Stimulated activated effector memory CD8-positive, alpha-beta T cell treated with anti-CD3 and anti-CD28 coated beads, Interleukin-12 subunit alpha, Interleukin-12 subunit beta, amount 100 ng/mL, for 72 hours (primary cell): Measurements from ENCODE around the gene GALE.
A peak's percentile ranks its signal among the peaks of the same experiment; 100 is the strongest.
"Not testable (repeated sequence)": the region's sequence is repeated elsewhere in the genome, so short reads cannot be mapped to it uniquely, and the experiment has no call there.

Source experiments
- ATAC-seq: fragments of 150-1000 bp; cut with Tn5 transposase; 2 replicates; pipeline ENCODE4 v1.10.0; 2021
- DNase-seq, 2 donors: peaks; one replicate each; pipeline ENCODE4 v3.0.0; 2021 to 2022; ENCODE audit warnings: low spot score in 2 of 2
- H3K27ac Mint-ChIP-seq: one replicate; pipeline ENCODE4 v1.8.0; 2022; ENCODE audit warnings: mild to moderate bottlenecking, mixed read lengths
- H3K36me3 Mint-ChIP-seq: one replicate; pipeline ENCODE4 v1.8.0; 2022; ENCODE audit warnings: mild to moderate bottlenecking, mixed read lengths
- H3K4me1 Mint-ChIP-seq: one replicate; pipeline ENCODE4 v1.8.0; 2022; ENCODE audit warnings: mixed read lengths
- H3K4me3 Mint-ChIP-seq: one replicate; pipeline ENCODE4 v1.8.0; 2022; ENCODE audit warnings: mild to moderate bottlenecking, mixed read lengths
- H3K9me3 Mint-ChIP-seq: one replicate; pipeline ENCODE4 v1.8.0; 2022; ENCODE audit warnings: mixed read lengths

Gene GALE

DNA sequence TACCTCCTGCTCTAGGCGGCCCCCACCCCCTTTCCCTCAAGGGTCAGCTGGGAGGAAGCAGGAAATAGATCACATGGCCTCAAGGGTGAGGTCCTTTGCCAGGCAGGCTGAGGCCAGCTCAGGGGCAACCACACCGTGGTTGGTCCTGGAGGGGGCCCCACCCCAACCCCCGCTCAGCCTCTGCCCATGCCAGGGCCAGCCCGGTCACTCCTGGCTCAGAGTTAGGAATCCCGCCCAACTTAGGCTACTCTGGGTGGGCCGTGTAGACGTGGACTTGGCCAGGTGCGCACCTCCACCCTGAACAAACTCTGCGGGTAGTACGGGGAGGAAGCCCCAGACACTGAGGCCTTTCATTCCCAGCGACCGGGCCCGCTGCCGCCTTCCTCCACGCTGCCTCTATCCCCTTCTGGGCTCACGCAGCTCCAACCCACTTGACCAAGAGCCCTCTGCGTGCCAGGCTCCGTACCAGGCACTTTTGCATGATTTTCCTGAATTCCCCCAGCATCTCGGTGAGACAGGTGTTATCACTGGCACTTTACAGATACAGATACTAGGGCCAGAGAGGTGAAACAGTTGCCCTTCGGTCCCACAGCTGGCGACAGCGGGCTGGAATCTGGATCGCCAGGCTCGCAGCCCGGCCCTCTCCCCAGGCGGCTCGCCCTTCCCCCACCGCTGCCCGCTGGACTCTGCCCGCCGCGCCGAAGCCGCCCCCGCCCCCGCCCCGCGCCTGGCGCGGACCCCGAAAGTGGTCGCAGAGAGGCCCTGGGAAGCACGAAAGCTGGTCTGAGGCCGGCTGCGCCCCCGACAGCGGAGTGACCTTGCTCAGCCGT lies 769 bp downstream of the GALE start:
- H3K36me3 Mint-ChIP-seq, result peaks cover 53% of the 10 kb centered on the region
- H3K4me1 Mint-ChIP-seq, result peaks cover 19% of the 10 kb centered on the region
- ATAC-seq (peak; percentile 56), DNase-seq (peak; percentile 34 to 73)
- H3K4me3 Mint-ChIP-seq, result peak overlapping the region; percentile 90
- no peaks in the 10 kb centered on the region for H3K9me3 Mint-ChIP-seq
- H3K27ac Mint-ChIP-seq, result peak overlapping the region; percentile 95

DNA sequence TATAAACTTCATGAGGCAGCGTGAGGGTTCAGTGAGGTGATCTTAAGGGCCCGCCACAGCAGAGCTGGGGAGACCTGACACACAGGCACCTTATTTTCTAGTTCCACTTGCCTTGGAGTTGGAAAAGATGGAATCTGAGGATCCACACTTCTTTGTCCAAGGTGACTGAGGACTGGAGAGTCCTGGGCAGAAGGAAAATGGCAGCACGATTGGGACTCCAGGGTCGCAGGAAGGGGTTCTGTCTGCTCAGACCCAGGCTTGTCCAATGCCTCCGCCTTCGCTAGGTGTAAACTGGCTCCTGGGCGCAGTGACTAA lies 1.3 kb downstream of the GALE start:
- Mint-ChIP-seq H3K9me3 (no peaks in the 10 kb centered on the region), H3K27ac (peak overlapping the region; percentile 95), H3K4me1 (peaks cover 19% of the 10 kb centered on the region), H3K4me3 (peak overlapping the region; percentile 90), H3K36me3 (peaks cover 58% of the 10 kb centered on the region)
- DNase-seq (no peak), ATAC-seq (no peak)

DNA sequence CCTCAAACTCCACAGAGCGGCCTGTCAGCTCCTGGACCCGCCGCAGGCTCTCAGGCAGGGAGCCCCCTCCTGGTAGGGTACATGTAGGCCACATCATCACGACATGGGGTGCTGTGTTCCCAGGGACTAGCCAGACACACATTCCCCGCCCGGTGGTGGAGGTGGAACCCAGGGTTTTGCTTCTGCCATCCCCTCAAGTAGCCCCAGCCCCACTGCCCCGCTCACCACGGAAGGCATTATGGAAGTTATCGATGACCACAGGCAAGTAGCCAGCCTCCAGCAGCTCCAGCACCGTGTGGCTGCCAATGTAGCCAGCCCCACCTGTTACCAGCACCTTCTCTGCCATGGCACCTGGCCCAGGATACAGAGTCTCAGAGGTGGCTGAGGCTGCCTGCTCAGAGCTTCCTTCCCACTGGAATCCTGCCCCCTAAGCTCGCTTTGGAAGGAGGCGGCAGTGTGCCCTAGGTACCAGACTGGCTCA lies 1.9 kb downstream of the GALE start:
- ATAC-seq, result no peak
- Mint-ChIP-seq H3K9me3 (no peaks in the 10 kb centered on the region), H3K4me3 (peak overlapping the region; percentile 90), H3K36me3 (peaks cover 60% of the 10 kb centered on the region), H3K4me1 (peaks cover 19% of the 10 kb centered on the region), H3K27ac (peak overlapping the region; percentile 95)
- no peak for DNase-seq

DNA sequence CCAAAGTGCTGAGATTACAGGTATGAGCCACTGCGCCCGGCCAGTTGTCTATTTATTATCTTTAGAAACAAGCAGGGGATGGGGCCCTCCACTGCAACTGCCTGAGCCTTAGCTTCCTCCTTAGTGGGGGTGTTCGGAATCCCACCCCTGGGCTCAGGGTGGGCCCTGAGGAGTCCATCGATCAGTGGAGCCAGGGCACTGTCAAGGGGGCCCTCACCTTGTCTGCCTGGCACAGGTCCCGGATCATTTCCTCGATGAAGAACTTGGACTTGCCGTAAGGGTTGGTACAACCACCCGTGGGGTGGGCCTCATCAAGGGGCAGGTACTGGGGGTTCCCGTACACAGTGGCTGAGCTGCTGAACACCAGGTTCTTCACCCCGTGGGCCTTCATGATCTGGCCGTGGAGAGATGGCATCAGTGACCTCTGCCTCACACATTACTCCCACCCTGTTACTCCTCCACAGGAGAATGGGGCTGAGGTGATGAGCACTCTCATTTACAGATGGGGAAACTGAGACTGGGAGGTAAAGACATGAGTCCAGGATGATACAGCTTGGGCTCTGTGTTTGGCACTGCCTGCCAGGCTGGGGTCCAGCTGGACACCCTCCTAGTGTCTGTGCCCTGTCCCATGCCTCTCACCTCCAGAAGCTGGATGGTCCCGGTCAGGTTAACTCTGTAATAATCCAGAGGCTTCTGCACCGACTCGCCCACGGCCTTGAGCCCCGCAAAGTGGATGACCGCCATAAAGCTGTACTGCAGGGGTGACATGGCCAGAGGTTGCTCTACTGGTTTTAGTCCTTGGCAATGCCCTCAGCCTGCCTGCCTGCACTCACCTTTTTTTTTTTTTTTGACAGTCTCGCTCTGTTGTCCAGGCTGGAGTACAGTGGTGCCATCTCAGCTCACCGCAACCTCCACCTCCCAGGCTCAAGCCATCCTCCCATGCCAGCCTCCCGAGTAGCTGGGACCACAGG lies 2.8 kb downstream of the GALE start:
- no peak overlapping the region for H3K4me3 Mint-ChIP-seq
- no peak for ATAC-seq
- H3K4me1 Mint-ChIP-seq, result peaks cover 28% of the 10 kb centered on the region
- no peak overlapping the region for H3K27ac Mint-ChIP-seq
- H3K9me3 Mint-ChIP-seq, result no peaks in the 10 kb centered on the region
- peaks cover 67% of the 10 kb centered on the region for H3K36me3 Mint-ChIP-seq
- no peak for DNase-seq

DNA sequence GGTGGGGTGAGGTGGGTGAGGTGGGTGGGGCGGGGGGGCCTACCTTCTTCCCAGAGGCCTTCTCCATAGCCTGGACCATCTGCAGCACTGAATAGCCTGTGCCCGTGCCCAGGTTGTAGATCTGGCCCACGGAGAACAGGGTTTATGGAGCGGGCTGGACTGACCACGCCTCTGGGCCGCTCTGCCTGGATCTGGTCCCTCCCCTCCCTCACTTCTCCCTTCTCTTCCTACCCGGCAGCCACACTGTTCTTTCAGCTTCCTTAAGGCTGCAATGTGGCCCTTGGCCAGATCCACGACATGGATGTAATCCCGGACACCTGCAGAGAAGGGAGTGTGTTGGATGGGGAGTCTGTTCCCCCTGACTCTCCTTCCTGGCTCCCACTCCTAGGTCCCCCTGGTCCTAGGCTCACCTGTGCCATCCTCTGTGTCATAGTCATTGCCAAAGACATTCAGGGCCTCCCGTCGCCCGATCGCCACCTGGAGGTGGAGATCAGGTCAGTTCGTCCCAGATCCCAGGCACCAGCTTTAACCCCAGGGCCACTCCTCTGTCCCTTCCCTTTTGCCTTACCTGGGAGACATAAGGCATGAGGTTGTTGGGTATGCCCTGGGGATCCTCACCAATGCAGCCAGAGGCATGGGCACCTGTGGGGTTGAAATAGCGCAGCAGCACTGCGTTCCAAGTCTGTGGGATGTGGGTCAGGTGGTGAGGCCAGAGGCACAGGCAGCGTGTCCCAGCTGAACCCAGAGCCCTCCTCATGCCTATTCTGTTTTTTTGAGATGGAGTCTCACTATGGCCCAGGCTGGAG lies 3.9 kb downstream of the GALE start:
- Mint-ChIP-seq H3K27ac (peak overlapping the region; percentile 56), H3K36me3 (peaks cover 76% of the 10 kb centered on the region), H3K4me1 (peaks cover 39% of the 10 kb centered on the region), H3K9me3 (no peaks in the 10 kb centered on the region), H3K4me3 (no peak overlapping the region)
- ATAC-seq (no peak), DNase-seq (no peak)

DNA sequence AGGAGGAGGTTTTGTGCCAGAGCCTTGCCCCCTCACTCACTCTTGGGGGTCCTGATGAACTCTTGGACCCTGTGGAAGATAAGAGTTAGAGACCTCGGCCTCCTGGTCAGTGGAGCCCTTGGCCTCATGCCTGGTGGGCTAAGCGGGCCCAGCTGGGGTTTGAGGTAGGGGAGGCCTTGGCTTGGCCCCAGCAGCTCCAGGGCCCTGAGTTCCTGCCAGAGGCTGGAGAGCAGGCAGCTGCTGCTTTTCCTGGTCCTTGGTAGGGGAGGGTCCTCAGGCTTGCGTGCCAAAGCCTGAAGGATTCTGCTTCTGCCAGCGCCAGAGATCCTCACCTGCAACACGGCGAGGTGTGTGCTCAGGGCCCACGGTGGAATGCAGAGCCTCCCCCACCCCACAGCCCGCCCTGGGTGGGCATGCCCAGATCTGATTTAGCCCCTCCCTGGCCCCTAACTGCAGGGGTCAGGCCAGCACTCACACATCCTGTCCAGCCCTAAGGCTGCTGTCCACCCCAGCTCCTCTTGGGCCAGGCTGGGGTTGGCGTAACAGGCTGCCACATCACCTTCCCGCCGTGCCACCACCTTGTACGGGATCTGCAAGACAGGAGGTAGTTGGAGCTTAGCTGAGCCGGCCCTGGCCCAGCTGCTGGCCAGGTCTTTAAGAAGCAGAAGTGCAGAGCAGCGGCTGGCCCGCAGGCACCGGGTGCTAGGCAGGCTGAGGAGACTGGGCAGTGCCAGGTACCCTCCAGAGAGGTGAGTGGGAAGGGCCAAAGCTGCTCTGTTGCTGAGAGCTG lies 4.7 kb downstream of the GALE start:
- H3K36me3 Mint-ChIP-seq, result peaks cover 84% of the 10 kb centered on the region
- ATAC-seq (no peak), DNase-seq (no peak)
- no peak overlapping the region for H3K4me3 Mint-ChIP-seq
- peak overlapping the region; percentile 56 for H3K27ac Mint-ChIP-seq
- peaks cover 47% of the 10 kb centered on the region for H3K4me1 Mint-ChIP-seq
- H3K9me3 Mint-ChIP-seq, result no peaks in the 10 kb centered on the region

DNA sequence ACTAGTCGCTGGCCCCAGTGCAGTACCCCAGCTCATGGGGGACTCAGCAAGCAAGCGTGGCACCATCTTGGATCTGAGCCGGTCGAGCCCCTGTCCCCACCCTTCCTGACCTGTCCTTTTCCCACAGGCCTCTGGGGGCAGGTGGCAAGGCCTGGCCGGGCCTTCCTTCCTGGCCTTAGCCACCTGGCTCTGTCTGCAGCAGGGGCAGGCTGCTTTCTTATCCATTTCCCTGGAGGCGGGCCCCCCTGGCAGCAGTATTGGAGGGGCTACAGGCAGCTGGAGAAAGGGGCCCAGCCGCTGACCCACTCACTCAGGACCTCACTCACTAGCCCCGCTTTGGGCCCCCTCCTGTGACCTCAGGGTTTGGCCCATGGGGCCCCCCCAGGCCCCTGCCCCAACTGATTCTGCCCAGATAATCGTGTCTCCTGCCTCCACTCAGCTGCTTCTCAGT lies 5.8 kb downstream of the GALE start:
- H3K9me3 Mint-ChIP-seq, H3K4me3 Mint-ChIP-seq, DNase-seq, ATAC-seq: not testable (repeated sequence)
- H3K36me3 Mint-ChIP-seq, result peaks cover 88% of the 10 kb centered on the region
- H3K4me1 Mint-ChIP-seq, result peaks cover 52% of the 10 kb centered on the region
- H3K27ac Mint-ChIP-seq, result peak overlapping the region; percentile 45

DNA sequence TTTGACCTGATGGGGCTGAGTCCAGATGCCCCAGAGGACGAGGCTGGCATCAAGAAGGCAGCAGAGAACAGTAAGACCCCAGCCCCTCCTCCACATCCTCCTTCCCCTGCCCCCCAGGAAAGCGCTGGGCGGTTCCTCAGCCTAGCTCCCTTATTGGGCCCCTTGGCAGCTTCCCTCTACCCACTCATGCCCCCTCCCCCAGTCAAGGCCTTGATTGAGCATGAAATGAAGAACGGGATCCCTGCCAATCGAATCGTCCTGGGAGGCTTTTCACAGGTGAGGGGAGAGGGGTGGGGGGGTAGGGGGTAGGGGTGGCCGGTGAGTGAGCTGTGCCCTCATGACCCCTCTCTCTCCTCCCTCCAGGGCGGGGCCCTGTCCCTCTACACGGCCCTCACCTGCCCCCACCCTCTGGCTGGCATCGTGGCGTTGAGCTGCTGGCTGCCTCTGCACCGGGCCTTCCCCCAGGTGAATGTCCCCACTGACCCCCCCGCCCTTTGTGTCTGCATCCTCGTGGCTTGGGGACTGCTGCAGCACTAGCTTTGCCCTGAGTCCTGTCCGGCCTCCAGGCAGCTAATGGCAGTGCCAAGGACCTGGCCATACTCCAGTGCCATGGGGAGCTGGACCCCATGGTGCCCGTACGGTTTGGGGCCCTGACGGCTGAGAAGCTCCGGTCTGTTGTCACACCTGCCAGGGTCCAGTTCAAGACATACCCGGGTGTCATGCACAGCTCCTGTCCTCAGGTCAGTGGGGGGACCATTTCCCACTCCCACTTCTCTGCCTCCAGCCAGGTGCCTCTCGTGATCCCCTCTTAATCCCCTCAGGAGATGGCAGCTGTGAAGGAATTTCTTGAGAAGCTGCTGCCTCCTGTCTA lies 6.5 kb downstream of the GALE start:
- ATAC-seq (no peak), DNase-seq (no peak)
- Mint-ChIP-seq H3K4me3 (no peak overlapping the region), H3K9me3 (no peaks in the 10 kb centered on the region), H3K4me1 (peaks cover 46% of the 10 kb centered on the region), H3K27ac (peak overlapping the region; percentile 97), H3K36me3 (peaks cover 86% of the 10 kb centered on the region)

DNA sequence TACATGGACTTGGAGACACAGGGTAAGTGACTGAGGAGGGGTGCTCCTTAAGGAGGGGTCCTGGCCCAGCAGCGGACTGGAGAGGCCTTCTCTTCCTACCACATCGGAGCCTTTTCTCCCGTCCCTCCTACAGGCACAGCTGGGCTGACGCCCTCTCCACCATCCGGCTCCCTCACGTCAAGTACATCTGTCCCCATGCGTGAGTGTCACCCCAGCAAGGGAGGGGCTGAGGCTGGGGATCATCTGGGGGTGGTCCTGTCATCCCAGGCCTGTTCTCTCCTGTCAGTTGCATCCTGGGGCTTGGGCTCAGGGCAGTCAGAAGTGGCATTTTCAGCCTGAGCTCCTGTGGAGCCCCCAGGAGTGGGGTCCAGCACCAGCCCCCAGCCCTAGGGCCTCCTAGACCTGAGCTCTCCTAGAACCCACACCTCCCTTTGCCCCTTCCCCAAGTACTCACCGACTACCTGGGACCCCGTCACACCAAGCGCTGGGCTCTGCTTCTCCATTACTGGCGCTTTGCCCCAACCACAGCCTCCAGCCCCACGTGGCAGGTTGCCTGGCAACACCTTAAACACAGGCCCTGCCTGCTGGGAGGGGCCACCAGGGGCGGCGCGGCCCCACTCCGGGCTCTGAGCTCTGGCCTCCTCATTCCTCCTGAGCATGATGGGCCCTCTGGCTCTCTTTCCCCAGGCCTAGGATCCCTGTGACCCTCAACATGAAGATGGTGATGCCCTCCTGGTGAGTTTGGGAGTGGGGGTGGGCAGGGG lies 7.4 kb downstream of the GALE start:
- ATAC-seq, result peak; percentile 8
- peaks cover 44% of the 10 kb centered on the region for H3K4me1 Mint-ChIP-seq
- H3K4me3 Mint-ChIP-seq, result peak overlapping the region; percentile 100
- peak overlapping the region; percentile 97 for H3K27ac Mint-ChIP-seq
- H3K36me3 Mint-ChIP-seq, result peaks cover 86% of the 10 kb centered on the region
- H3K9me3 Mint-ChIP-seq, result no peaks in the 10 kb centered on the region
- no peak for DNase-seq

DNA sequence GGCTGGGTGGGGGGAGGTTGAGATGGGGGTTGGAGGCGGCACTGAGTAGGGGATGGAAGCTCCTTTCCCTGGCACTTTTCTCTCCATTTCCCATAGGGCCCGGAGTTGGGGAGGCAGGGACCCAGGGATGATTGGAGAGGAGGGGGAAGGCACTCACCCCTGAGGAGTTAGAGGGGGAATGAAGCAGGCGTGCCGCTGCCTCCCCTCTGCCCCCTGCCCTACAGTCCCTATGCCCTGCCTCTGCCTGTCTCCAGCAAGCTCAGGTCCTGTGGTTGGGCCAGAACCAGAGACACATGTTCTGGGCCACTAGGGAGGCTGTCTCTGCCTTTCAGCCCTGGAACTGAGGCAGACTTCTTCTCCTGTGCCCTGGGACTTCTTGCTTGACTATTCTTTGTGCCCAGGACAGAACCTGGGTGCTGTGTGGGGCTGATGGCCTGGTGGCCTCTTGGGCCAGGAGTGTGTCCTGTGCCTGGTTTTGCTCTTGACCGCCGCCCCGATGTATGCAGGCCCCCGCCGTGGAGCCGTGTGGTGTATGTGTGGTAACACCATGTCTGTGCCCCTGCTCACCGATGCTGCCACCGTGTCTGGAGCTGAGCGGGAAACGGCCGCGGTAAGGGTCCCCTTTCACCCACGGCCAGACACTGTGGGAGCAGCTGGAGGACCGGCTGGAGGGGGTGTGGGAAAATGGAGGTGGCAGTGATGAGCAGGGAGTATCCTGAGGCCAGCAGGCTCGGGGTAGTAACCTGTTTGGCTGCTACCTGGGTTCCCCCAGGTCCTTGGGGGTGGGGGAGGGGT lies 8.2 kb downstream of the GALE start:
- Mint-ChIP-seq H3K4me3 (peak overlapping the region; percentile 100), H3K36me3 (peaks cover 86% of the 10 kb centered on the region), H3K9me3 (no peaks in the 10 kb centered on the region), H3K27ac (peak overlapping the region; percentile 97), H3K4me1 (peaks cover 44% of the 10 kb centered on the region)
- no peak for ATAC-seq
- DNase-seq, result no peak

DNA sequence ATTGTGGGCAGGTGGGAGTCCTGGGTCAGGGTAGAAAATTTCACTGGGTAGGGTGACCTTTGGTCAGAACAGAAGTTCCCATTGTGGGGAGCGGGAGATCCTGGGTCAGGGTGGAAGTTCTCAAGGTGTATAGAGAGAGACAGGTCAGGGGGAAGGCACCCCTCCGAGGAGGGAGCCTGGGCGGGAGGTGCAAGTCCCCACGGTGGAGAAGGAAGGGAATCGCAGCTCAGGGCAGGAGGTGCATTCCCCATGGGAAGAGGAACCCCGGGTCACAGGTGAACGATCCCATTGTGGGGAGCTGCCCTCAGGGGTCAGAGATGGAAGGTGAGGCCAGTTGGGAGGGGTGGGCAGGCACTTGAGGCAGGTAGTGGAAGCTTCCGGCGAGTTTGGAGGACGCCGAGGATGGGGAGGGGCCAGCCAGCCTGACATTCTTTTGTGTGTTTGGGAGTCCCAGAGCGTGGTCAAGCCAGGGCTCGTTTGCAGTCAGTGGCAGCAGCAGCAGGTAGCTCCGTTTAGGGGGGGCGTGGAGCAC lies 9.0 kb downstream of the GALE start:
- ATAC-seq, result peak; percentile 43
- Mint-ChIP-seq H3K4me3 (peak overlapping the region; percentile 100), H3K9me3 (no peaks in the 10 kb centered on the region), H3K4me1 (peaks cover 38% of the 10 kb centered on the region), H3K27ac (peak overlapping the region; percentile 97), H3K36me3 (peaks cover 86% of the 10 kb centered on the region)
- no peak for DNase-seq
